GM23248 (cell line): ENCODE data around the gene UBAC2.

Experiments used
- EZH2 ChIP-seq: fragments of 200-600 bp; sonication (generic); IDR thresholded peaks from 2 replicates; pipeline ENCODE4 v1.6.1; 2018; ENCODE audit warnings: antibody characterized with exemption, mild to moderate bottlenecking; ENCODE audit not compliant: insufficient read depth, poor library complexity, severe bottlenecking
- EZH2phosphoT487 ChIP-seq: fragments of 200-600 bp; sonication (generic); IDR thresholded peaks from 2 replicates; pipeline ENCODE4 v1.6.1; 2018; ENCODE audit warnings: antibody characterized with exemption, moderate library complexity, mild to moderate bottlenecking, low read depth; ENCODE audit not compliant: insufficient read depth

DNA sequence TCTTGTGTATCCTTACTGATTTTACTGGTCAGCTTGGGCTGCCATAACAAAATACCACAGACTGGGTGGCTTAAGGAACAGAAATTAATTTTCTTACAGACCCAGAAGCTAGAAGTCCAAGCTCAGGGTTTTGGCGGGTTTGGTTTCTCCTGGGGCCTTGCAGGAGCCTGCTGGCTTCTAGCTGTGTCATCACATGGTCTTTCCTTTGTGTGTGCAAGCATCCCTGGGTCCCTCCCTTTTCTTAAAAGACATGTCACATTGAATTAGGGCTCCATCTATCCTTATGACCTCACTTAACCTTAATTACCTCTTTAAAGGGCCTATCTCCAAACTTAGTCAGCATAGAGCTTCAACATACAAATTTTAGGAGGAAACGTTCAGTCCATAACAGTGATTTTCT lies 23.4 kb downstream of the UBAC2 start:
- TF ChIP-seq EZH2 (no peak), EZH2phosphoT487 (no peak)
